Measurements from ENCODE around the gene ZYX. TPM values are rescaled to one million over a fixed set of nuclear protein-coding genes. Genes with fewer than 3 reads are reported as not detected.

ZYX gene
- total RNA-seq, 1 experiment from 2014 or later = 35.9 TPM

- Histone ChIP-seq H3K27ac (no peak overlapping the region), H3K4me1 (peaks cover 12% of the 10 kb centered on the region), H3K9me3 (replicated peaks) (no peaks in the 10 kb centered on the region), H3K27me3 (0 out of 2 replicates have a peak, but pooled peaks cover 5% of the 10 kb centered on the region), H3K4me3 (no peak overlapping the region), H3K36me3 (no peaks in the 10 kb centered on the region)
- DNase-seq = no peak
Observed at GRCh38 chr7:143374561-143374960, 6.6 kb upstream of the ZYX start.

GRCh38 chr7:143375298-143376034 is 5.7 kb upstream of the ZYX start:
- H3K9me3 ChIP-seq (replicated peaks) = no peaks in the 10 kb centered on the region
- no peak for DNase-seq
- H3K27me3 ChIP-seq = no peaks in the 10 kb centered on the region
- H3K36me3 ChIP-seq = no peaks in the 10 kb centered on the region
- H3K4me3 ChIP-seq = no peak overlapping the region
- no peak overlapping the region for H3K27ac ChIP-seq
- H3K4me1 ChIP-seq = peaks cover 12% of the 10 kb centered on the region

GRCh38 chr7:143376396-143376795 is 4.7 kb upstream of the ZYX start:
- H3K4me1 ChIP-seq = peaks cover 12% of the 10 kb centered on the region
- H3K27me3 ChIP-seq = no peaks in the 10 kb centered on the region
- H3K36me3 ChIP-seq = no peaks in the 10 kb centered on the region; the same call in 1 of the 2 replicates
- DNase-seq = no peak
- H3K9me3 ChIP-seq (replicated peaks) = no peaks in the 10 kb centered on the region
- H3K4me3 ChIP-seq = no peak overlapping the region
- H3K27ac ChIP-seq = no peak overlapping the region

- Histone ChIP-seq H3K36me3 (peaks cover 7% of the 10 kb centered on the region), H3K9me3 (replicated peaks) (no peaks in the 10 kb centered on the region), H3K4me1 (peaks cover 33% of the 10 kb centered on the region)
Observed at GRCh38 chr7:143379611-143380259, 1.4 kb upstream of the ZYX start.

GRCh38 chr7:143380260-143380645 is 892 bp upstream of the ZYX start:
- Histone ChIP-seq H3K4me1 (peaks cover 34% of the 10 kb centered on the region), H3K36me3 (peaks cover 7% of the 10 kb centered on the region), H3K27ac (peak overlapping the region; percentile 89), H3K9me3 (replicated peaks) (no peaks in the 10 kb centered on the region), H3K4me3 (peak overlapping the region; percentile 98), H3K27me3 (no peaks in the 10 kb centered on the region)
- DNase-seq = peak; percentile 80 to 91

More at GRCh38 chr7:143379611-143380259, 1.4 kb upstream of the ZYX start:
- DNase-seq = no peak
- peak overlapping the region; percentile 98 for H3K4me3 ChIP-seq
- H3K27me3 ChIP-seq = no peaks in the 10 kb centered on the region
- no peak overlapping the region for H3K27ac ChIP-seq

GRCh38 chr7:143381427-143382125 is 431 bp downstream of the ZYX start:
- H3K4me1 ChIP-seq = peaks cover 29% of the 10 kb centered on the region
- H3K4me3 ChIP-seq = peak overlapping the region; percentile 98
- H3K27me3 ChIP-seq = no peaks in the 10 kb centered on the region
- DNase-seq = peak; percentile 87 to 90
- peaks cover 7% of the 10 kb centered on the region for H3K36me3 ChIP-seq
- H3K27ac ChIP-seq = peak overlapping the region; percentile 89
- no peaks in the 10 kb centered on the region for H3K9me3 ChIP-seq (replicated peaks)

- H3K9me3 ChIP-seq (replicated peaks) = no peaks in the 10 kb centered on the region
- no peak for DNase-seq
- peaks cover 7% of the 10 kb centered on the region for H3K36me3 ChIP-seq
- peak overlapping the region; percentile 89 for H3K27ac ChIP-seq
- H3K4me1 ChIP-seq = peaks cover 29% of the 10 kb centered on the region
- H3K4me3 ChIP-seq = peak overlapping the region; percentile 98
- H3K27me3 ChIP-seq = no peaks in the 10 kb centered on the region
Observed at GRCh38 chr7:143382126-143382790, 1.1 kb downstream of the ZYX start.

- Histone ChIP-seq H3K27me3 (no peaks in the 10 kb centered on the region), H3K36me3 (peaks cover 7% of the 10 kb centered on the region), H3K27ac (no peak overlapping the region), H3K4me3 (no peak overlapping the region), H3K9me3 (replicated peaks) (no peaks in the 10 kb centered on the region), H3K4me1 (peaks cover 29% of the 10 kb centered on the region)
- no peak for DNase-seq
Observed at GRCh38 chr7:143382791-143383641, 1.9 kb downstream of the ZYX start.

- Histone ChIP-seq H3K9me3 (replicated peaks) (no peaks in the 10 kb centered on the region), H3K27ac (no peak overlapping the region), H3K4me3 (no peak overlapping the region), H3K4me1 (peaks cover 29% of the 10 kb centered on the region), H3K27me3 (no peaks in the 10 kb centered on the region), H3K36me3 (peaks cover 10% of the 10 kb centered on the region)
- DNase-seq = no peak
Observed at GRCh38 chr7:143383642-143383957, 2.5 kb downstream of the ZYX start.

GRCh38 chr7:143384148-143384547 is 3.0 kb downstream of the ZYX start:
- H3K36me3 ChIP-seq = peaks cover 15% of the 10 kb centered on the region
- no peak overlapping the region for H3K4me3 ChIP-seq
- H3K27ac ChIP-seq = no peak overlapping the region
- H3K4me1 ChIP-seq = peaks cover 28% of the 10 kb centered on the region
- no peaks in the 10 kb centered on the region for H3K27me3 ChIP-seq
- no peak for DNase-seq
- no peaks in the 10 kb centered on the region for H3K9me3 ChIP-seq (replicated peaks)

- Histone ChIP-seq H3K36me3 (peaks cover 21% of the 10 kb centered on the region), H3K27me3 (no peaks in the 10 kb centered on the region), H3K4me1 (peaks cover 27% of the 10 kb centered on the region), H3K4me3 (no peak overlapping the region), H3K9me3 (replicated peaks) (no peaks in the 10 kb centered on the region), H3K27ac (no peak overlapping the region)
- DNase-seq = peak; percentile 52 to 70
Observed at GRCh38 chr7:143384661-143385631, 3.8 kb downstream of the ZYX start.

GRCh38 chr7:143385891-143386781 is 5.0 kb downstream of the ZYX start:
- Histone ChIP-seq H3K4me1 (peaks cover 27% of the 10 kb centered on the region), H3K9me3 (replicated peaks) (no peaks in the 10 kb centered on the region), H3K27me3 (no peaks in the 10 kb centered on the region), H3K27ac (no peak overlapping the region), H3K36me3 (peaks cover 31% of the 10 kb centered on the region), H3K4me3 (no peak overlapping the region)
- DNase-seq = no peak

Data from SJCRH30 (cell line).